GM04504 (cell line): ENCODE data around the gene MRPS7.

ENCODE experiments used
- DNase-seq: peaks from one replicate; pipeline ENCODE4 v3.0.0-alpha.2; 2012; ENCODE audit warnings: low read depth

Gene MRPS7

DNA sequence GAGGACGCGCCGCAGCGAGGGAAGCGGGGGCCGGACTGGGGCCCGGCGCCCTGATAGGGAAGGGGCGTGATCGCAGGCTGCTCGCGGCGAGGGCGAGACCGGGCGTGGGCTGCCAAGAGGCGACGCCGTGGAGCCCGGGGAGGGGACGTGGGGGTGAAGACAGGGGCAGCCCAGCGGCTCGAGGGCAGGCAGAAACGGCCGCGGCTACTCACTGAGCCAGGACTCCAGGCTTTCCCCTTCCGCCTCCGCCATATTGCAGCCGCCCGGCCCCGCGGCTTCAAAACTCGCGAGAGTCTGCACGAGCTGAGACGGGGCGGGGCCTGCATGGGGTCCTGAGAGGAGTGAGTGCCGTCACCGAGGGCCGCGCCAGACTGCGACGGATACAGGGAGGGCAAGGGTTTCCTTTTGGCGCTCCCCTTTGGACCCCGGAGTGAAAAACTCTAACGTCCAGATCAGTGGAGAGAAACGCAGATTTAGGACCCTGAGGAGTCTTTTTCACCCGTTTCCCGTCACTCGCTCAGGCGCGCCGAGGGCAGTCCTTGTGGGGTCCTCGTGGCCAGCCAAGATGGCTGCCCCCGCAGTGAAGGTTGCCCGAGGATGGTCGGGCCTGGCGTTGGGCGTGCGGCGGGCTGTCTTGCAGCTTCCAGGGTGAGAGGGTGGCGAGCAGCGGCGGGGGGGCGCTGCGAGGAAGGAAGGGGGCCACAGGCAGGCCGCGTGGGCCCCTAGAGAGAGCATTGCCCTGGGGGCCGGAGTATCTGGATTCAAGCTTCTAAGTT is at the start of gene MRPS7, which contains the start of gene GGA3:
MRPS7 (plus strand) TSS at position 544 of the 776 bp plus-strand sequence; CDS start at position 566, 22 bp downstream.
GGA3 (minus strand) TSS at position 271 of the 776 bp plus-strand sequence; CDS start at position 252, 19 bp downstream.
- DNase-seq: peak; percentile 88

GRCh38 chr17:75218131-75218530 is 43.5 kb upstream of the MRPS7 start:
- no peak for DNase-seq

DNA sequence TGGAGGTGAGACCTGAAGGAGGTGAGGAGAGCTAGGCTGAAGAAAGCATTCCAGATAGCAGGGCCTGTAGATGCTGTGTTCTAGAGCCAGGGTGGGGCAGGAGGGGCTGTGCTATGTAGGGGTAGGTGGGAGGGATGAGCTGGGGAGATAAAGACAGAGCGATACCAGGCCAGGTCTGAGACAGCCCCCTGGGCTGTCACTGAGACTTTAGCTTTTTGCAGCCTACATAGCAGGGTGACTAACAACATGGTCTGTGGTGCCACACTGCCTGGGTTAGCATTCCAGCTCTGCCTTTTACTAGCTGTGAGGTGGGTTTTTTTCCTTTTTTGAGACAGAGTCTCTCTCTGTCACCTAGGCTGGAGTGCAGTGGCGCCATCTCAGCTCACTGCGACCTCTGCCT is 41.9 kb upstream of the MRPS7 start:
- no peak for DNase-seq

DNA sequence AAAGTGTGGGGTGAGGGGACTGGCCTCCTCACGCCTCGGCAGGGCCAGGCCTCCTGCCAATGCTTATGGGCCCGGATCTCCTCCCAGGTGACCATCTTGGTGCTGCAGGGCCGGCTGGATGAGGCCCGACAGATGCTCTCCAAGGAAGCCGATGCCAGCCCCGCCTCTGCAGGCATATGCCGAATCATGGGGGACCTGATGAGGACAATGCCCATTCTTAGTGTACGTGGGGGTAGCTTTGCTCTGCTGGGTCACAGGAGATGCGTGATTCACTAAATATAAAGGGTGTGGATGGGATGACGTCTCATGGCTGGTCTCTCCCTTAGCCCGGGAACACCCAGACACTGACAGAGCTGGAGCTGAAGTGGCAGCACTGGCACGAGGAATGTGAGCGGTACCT is 36.7 kb upstream of the MRPS7 start:
- no peak for DNase-seq

DNA sequence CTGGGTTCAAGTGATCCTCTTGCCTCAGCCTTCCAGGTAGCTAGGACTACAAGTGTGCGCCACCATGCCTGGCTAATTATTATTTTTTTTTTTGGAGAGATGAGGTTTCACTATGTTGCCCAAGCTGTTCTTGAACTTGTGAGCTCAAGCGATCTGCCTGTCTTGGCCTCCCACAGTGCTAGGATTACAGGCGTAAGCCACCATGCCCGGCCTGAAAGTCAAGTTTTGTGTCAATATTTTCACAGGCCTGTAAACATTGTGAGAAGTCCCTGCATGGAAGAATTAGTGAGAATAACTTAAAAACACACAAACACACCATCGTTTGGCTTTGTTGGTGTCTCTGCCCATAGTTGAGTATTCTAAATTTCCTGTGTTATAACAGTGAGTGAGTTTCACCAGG is 34.0 kb upstream of the MRPS7 start:
- DNase-seq: no peak

- DNase-seq: no peak
These were observed 33.4 kb upstream of the MRPS7 start for GRCh38 chr17:75228305-75228704.

DNA sequence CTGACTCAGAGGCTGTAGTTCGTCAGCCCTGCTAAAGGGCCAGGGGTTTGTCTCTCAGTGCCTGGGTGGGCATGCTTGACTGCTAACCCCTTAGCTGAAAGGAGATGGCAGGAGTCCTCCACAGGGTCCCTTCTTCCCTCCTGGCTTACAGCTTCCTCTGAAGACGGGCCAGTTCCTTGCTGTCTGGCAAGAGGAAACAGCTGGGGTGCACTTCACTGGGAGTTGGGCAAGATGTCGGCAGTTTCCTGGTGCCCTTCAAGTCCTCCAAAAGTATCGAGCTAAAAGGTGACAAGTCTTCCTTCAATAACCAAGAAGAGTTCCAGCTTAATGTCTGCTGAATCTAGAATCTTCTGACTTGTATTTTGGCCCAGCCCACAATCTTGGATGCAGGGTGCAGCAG is 32.8 kb upstream of the MRPS7 start:
- no peak for DNase-seq

GRCh38 chr17:75231071-75231470 is 30.6 kb upstream of the MRPS7 start:
- DNase-seq: no peak

DNA sequence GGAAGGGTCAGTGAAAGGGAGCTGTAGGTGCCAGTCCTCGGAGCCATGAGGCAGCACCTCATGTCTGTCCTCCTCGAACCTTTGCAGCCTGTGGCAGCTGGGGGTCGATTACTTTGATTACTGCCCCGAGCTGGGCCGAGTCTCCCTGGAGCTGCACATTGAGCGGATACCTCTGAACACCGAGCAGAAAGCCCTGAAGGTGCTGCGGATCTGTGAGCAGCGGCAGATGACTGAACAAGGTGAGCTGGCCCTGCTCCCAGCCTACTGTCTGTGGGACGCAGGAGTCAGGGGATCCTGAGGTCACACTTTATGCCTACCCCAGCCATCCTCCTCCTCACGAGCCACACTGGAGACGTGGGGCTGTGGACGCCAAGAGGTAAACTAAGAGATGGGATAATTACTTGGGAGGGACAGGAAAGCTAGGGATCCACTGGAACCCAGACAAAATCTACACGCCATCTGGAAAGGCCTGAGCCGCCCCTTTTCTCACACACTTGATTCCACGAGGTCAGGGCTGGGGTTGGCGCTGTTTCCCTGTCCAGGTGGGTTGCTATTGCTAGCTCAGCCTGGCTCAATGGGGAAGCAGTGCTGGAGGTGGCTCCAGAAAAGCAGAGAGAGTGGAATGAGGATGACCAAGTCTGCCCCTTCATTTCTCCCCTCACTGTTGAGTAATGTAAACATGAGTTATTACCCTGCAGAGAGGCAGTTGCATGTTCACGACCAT is 29.8 kb upstream of the MRPS7 start:
- DNase-seq: no peak

DNA sequence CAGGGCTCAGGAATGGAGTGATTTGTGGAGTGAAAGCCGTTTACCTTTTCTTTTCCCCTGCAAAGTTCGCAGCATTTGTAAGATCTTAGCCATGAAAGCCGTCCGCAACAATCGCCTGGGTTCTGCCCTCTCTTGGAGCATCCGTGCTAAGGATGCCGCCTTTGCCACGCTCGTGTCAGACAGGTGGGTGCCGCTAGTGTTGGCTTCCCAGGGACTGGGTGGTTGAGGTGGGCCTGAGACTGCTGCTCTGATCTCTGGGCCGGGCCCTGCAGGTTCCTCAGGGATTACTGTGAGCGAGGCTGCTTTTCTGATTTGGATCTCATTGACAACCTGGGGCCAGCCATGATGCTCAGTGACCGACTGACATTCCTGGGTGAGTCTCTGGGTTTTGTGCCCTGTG is 28.9 kb upstream of the MRPS7 start:
- DNase-seq: no peak

- no peak for DNase-seq
These were observed 24.3 kb upstream of the MRPS7 start for GRCh38 chr17:75237100-75238014.

DNA sequence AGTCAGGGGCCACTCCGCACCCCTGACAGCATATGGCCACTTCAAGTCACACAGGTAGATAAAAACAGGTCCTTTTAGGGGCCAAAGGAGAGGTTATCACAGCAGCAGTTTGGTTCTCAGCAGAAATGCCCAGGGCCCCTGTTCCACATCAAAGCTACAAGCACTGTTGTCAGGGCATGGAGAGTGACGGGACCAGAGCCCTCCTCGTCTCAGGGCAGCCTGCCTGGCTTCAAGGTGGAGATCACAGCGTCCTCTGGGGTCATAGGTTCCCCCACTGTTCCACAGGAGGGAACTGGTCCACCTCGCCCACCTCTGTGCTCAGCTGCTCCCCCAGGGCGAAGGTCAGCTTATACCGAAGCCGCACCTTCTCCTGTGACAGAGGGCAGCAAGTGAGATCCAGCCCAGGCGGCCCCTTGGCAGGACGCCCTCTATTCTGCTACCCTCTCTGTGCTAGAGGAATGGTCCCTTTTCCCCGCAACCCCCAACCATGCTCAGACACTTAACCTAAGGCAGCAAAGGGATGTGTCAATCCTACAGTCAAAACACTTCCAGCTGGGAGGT is 23.6 kb upstream of the MRPS7 start:
- no peak for DNase-seq

GRCh38 chr17:75238684-75239191 is 22.9 kb upstream of the MRPS7 start:
- no peak for DNase-seq

DNA sequence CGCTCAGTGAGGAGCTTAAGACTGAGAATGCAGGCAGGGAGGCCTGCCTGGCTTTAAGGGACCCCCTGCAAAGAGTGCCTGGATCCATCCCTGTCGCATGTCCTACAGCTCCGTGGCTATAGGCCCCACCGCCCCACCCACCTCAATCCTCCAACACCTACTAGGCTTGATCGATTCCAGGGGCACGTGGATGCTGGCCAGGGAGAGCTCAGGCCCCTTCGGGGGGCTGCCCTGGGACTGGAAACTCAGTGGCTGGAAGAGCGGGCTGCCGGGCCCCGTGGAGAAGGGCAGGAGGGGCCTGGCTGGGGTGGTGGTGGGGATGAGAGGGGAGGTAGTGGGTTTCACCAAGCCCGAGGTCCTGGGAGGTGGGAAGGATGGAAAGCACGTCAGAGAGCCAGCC is 22.5 kb upstream of the MRPS7 start:
- no peak for DNase-seq

DNA sequence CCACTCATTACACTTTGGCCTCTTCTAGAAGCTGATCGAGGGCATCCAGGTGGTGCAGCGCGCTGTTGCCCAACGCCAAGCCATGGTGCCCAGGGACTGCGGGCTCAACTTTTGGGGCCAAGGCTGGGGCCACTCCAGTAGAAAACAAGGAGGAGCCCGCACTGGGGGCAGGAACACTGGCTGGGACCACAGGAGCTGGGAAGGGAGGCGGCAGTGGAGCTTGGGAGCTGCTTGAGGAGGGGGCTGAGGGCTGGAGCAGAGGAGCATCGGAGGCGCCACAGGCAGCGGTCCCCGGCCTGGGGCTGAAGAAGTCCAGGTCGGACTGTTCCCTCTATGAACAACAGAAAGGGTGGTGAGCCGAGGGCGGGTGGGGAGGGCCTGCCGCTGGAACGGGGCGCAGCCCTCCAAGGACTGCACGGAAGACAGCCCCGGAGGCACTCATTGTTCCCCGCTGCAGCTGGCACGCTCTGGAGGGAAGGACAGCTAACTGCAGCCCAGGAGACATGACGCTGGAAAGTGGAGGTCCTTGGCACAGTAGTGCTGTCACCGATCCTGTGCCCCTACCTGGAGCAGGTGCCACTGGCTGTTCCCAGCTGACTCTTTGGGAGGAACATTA is 21.8 kb upstream of the MRPS7 start:
- DNase-seq: no peak

DNA sequence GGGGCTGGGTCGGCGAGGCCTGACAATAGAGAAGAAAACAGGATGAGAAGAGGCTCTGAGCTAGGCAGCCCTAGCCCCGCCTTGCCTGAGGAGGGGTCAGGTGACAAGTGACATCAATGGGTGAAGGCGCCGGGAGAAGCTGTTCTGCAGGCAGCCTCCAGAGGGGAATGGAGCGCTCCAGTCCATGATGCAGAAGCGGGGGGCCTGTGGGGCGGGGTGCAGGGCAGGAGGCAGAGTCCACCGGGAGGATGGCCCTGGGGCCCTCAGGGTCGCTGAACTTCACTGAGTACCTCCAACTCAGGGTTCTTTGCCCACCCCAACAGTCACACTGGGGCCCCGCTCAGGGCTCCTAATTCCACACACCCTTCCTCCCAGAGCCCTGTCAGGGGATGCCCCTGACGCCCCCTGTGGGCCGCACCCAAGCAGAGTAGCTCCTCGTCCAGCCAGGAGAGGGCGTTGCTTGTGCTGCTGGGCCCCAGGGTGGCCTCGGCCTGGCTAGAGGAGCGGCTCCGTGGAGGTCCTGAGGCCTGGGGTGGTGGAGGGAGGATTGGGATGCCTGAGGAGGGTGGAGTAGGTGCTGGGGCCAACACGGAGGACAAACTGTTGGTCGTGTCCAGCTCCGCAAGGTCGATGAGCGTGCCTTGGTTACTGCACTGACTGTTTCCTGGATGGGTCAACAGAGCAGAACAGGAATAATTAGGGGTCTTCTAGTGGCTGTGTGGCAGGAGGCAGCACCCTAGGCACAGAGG is 21.1 kb upstream of the MRPS7 start:
- DNase-seq: no peak

- DNase-seq: no peak
These were observed 20.6 kb upstream of the MRPS7 start for GRCh38 chr17:75241143-75241430.

GRCh38 chr17:75241502-75241901 is 20.2 kb upstream of the MRPS7 start:
- DNase-seq: no peak

DNA sequence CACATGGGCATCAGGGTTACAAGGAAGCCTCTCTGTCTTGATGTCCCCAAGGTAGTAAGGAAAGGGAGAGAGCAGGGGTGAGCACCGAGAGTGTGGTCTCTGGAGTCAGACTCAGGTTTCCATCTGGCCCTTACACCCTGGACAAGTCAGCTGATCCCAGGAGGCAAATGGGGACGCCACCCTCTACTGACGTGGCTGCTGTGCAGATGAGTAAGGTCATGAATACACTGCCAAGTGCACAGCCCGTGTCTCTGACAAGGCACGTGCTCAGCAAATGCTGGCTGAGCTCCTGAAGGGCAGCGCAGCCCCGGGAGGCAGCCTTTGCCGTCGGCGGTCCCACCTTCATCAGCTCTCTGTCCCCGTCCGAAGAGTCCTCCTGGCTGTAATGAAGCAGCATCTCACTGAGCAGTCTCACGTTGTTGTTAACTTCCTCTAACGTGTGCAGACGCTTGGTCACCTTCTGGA is 19.7 kb upstream of the MRPS7 start:
- peak; percentile 34 for DNase-seq

GRCh38 chr17:75242461-75243042 is 19.1 kb upstream of the MRPS7 start:
- DNase-seq: no peak
